Measurements from ENCODE around the gene MTARC1.

- no peak for TF ChIP-seq CTCF (IDR thresholded peaks at IDR 0.05)
- no peak for TF ChIP-seq POLR2A (IDR thresholded peaks at IDR 0.05)
Measured at GRCh38 chr1:220750131-220750515, 36.6 kb upstream of the MTARC1 start.

All from heart left ventricle (tissue), 13 donors.